ENCODE results near the gene FHIT.

FHIT gene

DNA sequence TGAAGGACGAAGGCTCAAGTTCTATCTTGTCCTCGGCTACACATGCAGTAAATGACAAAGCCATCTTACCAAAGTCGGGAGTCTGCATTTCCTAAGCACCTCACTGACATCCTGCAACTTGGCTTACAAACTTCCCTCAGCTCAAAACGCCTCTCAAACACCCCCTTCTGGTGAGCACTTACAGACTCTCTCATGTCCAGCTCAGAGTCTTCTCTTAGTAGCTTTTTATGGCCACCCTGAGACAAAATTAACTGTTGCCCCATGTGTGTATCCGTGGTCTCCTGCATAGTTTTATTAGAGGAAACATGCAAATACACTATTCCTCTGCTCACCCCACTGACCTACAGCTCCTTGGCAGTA, 819.7 kb downstream of the FHIT start:
- no peaks in the 10 kb centered on the region for H3K36me3 ChIP-seq (ENCODE audit: control insufficient read depth, insufficient read depth, low read length)
- no peak for TF ChIP-seq CTCF (IDR thresholded peaks at IDR 0.05)
- H3K4me1 ChIP-seq: peaks cover 7% of the 10 kb centered on the region
- no peaks in the 10 kb centered on the region for H3K27me3 ChIP-seq (ENCODE audit: control insufficient read depth, insufficient read depth, low read length)
- H3K4me3 ChIP-seq (ENCODE audit: low read depth, low read length): no peak overlapping the region
- H3K9me3 ChIP-seq (ENCODE audit: control insufficient read depth, low read length): no peaks in the 10 kb centered on the region
- H3K4me2 ChIP-seq (ENCODE audit: low read length): no peak overlapping the region
- no peaks in the 10 kb centered on the region for H3K79me2 ChIP-seq
- no peak overlapping the region for H3K27ac ChIP-seq
- H3K9ac ChIP-seq: no peak overlapping the region
- no peak overlapping the region for H2AFZ ChIP-seq

GRCh38 chr3:60430205-60430604, 821.0 kb downstream of the FHIT start:
- Histone ChIP-seq H3K9ac (no peak overlapping the region), H3K36me3 (ENCODE audit: control insufficient read depth, insufficient read depth, low read length) (no peaks in the 10 kb centered on the region), H3K27ac (no peak overlapping the region), H3K79me2 (no peaks in the 10 kb centered on the region), H3K4me3 (ENCODE audit: low read depth, low read length) (no peak overlapping the region), H3K4me2 (ENCODE audit: low read length) (no peak overlapping the region), H3K4me1 (peaks cover 7% of the 10 kb centered on the region), H2AFZ (no peak overlapping the region), H3K9me3 (ENCODE audit: control insufficient read depth, low read length) (no peaks in the 10 kb centered on the region), H3K27me3 (ENCODE audit: control insufficient read depth, insufficient read depth, low read length) (no peaks in the 10 kb centered on the region)
- no peak for TF ChIP-seq CTCF (IDR thresholded peaks at IDR 0.05)

- no peaks in the 10 kb centered on the region for H3K27me3 ChIP-seq (ENCODE audit: control insufficient read depth, insufficient read depth, low read length)
- no peak overlapping the region for H2AFZ ChIP-seq
- peaks cover 7% of the 10 kb centered on the region for H3K4me1 ChIP-seq
- H3K27ac ChIP-seq: no peak overlapping the region
- H3K4me3 ChIP-seq (ENCODE audit: low read depth, low read length): no peak overlapping the region
- no peaks in the 10 kb centered on the region for H3K36me3 ChIP-seq (ENCODE audit: control insufficient read depth, insufficient read depth, low read length)
- TF ChIP-seq CTCF (IDR thresholded peaks at IDR 0.05): no peak
- no peaks in the 10 kb centered on the region for H3K9me3 ChIP-seq (ENCODE audit: control insufficient read depth, low read length)
- no peaks in the 10 kb centered on the region for H3K79me2 ChIP-seq
- no peak overlapping the region for H3K9ac ChIP-seq
- no peak overlapping the region for H3K4me2 ChIP-seq (ENCODE audit: low read length)
Observed at GRCh38 chr3:60427109-60427508, 824.1 kb downstream of the FHIT start.

- Histone ChIP-seq H3K9ac (no peak overlapping the region), H3K9me3 (ENCODE audit: control insufficient read depth, low read length) (no peaks in the 10 kb centered on the region), H3K36me3 (ENCODE audit: control insufficient read depth, insufficient read depth, low read length) (no peaks in the 10 kb centered on the region), H3K4me1 (no peaks in the 10 kb centered on the region), H3K27me3 (ENCODE audit: control insufficient read depth, insufficient read depth, low read length) (no peaks in the 10 kb centered on the region), H3K27ac (no peak overlapping the region), H3K4me3 (ENCODE audit: low read depth, low read length) (no peak overlapping the region), H2AFZ (no peak overlapping the region), H3K79me2 (no peaks in the 10 kb centered on the region), H3K4me2 (ENCODE audit: low read length) (no peak overlapping the region)
- TF ChIP-seq CTCF (IDR thresholded peaks at IDR 0.05): no peak
Observed at GRCh38 chr3:60424942-60425341, 826.3 kb downstream of the FHIT start.

- no peaks in the 10 kb centered on the region for H3K36me3 ChIP-seq (ENCODE audit: control insufficient read depth, insufficient read depth, low read length)
Observed at GRCh38 chr3:60424034-60424433, 827.2 kb downstream of the FHIT start.

More at GRCh38 chr3:60424034-60424433, 827.2 kb downstream of the FHIT start:
- Histone ChIP-seq H3K4me2 (ENCODE audit: low read length) (no peak overlapping the region), H3K27me3 (ENCODE audit: control insufficient read depth, insufficient read depth, low read length) (no peaks in the 10 kb centered on the region), H3K9me3 (ENCODE audit: control insufficient read depth, low read length) (no peaks in the 10 kb centered on the region), H3K4me3 (ENCODE audit: low read depth, low read length) (no peak overlapping the region), H2AFZ (no peak overlapping the region), H3K79me2 (no peaks in the 10 kb centered on the region), H3K27ac (no peak overlapping the region), H3K9ac (no peak overlapping the region), H3K4me1 (no peaks in the 10 kb centered on the region)
- no peak for TF ChIP-seq CTCF (IDR thresholded peaks at IDR 0.05)
